Measurements from ENCODE around the gene EIF2S1.

EIF2S1 gene

DNA sequence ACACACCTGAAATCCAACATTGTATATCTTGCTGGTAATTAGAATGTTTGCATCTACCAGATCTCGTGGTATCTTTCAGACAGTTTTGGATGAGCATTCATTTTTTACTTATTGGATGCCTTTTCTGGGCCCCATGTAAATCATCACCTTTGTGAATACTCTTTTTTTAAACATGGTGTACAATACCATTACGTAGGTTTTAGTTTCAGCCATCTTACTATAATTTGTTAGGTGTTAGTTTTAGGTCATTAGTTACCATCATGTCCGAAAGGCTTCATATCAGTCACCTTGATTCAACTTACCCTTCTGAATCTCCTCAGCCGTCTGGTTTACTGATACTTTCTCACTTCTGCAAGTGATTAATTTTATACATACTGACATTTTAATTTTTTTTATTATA is 5.3 kb downstream of the EIF2S1 start:
- Histone ChIP-seq H3K79me2 (ENCODE audit: control insufficient read depth, insufficient read depth, low read length) (peaks cover 29% of the 10 kb centered on the region), H3K4ac (ENCODE audit: low read depth, low read length) (no peak overlapping the region), H3K4me3 (ENCODE audit: low read length) (no peak overlapping the region), H2BK5ac (ENCODE audit: low read length) (no peak overlapping the region), H3K56ac (ENCODE audit: low read length) (no peak overlapping the region), H4K8ac (ENCODE audit: low read depth, low read length) (no peak overlapping the region), H3K36me3 (ENCODE audit: control insufficient read depth, insufficient read depth, low read length) (peaks cover 5% of the 10 kb centered on the region), H3K27me3 (ENCODE audit: insufficient read depth, low read length, poor library complexity) (no peaks in the 10 kb centered on the region), H2AK5ac (ENCODE audit: low read length) (no peak overlapping the region), H3K4me1 (ENCODE audit: control insufficient read depth, low read depth, low read length) (no peaks in the 10 kb centered on the region), H2BK15ac (replicated peaks; ENCODE audit: low read depth) (no peak overlapping the region), H3K18ac (ENCODE audit: low read length) (no peak overlapping the region), H3K79me1 (ENCODE audit: low read length) (peaks cover 7% of the 10 kb centered on the region), H2BK120ac (ENCODE audit: low read depth, low read length) (no peak overlapping the region), H4K5ac (ENCODE audit: low read length) (no peak overlapping the region), H3K4me2 (ENCODE audit: low read length) (no peak overlapping the region), H3K9ac (ENCODE audit: low read length) (no peak overlapping the region), H3K27ac (ENCODE audit: low read depth, low read length) (no peak overlapping the region), H3K23ac (ENCODE audit: low read length) (no peak overlapping the region)
- DNase-seq, result no peak
- WGBS (ENCODE audit: extremely low coverage, insufficient coverage, low lambda C conversion rate), result no CpG with 5 or more reads among the region's 4 CpGs

- no peak overlapping the region for H3K27ac ChIP-seq (ENCODE audit: low read depth, low read length)
- H2AK5ac ChIP-seq (ENCODE audit: low read length), result no peak overlapping the region
- no CpG with 5 or more reads among the region's 5 CpGs for WGBS (ENCODE audit: extremely low coverage, insufficient coverage, low lambda C conversion rate)
- H4K8ac ChIP-seq (ENCODE audit: low read depth, low read length), result no peak overlapping the region
- peaks cover 8% of the 10 kb centered on the region for H3K36me3 ChIP-seq (ENCODE audit: control insufficient read depth, insufficient read depth, low read length)
- no peak overlapping the region for H3K18ac ChIP-seq (ENCODE audit: low read length)
- H3K27me3 ChIP-seq (ENCODE audit: insufficient read depth, low read length, poor library complexity), result no peaks in the 10 kb centered on the region
- H2BK5ac ChIP-seq (ENCODE audit: low read length), result no peak overlapping the region
- no peak overlapping the region for H3K4me3 ChIP-seq (ENCODE audit: low read length)
- H3K4ac ChIP-seq (ENCODE audit: low read depth, low read length), result no peak overlapping the region
- no peak overlapping the region for H4K5ac ChIP-seq (ENCODE audit: low read length)
- peaks cover 5% of the 10 kb centered on the region for H3K79me1 ChIP-seq (ENCODE audit: low read length)
- no peaks in the 10 kb centered on the region for H3K79me2 ChIP-seq (ENCODE audit: control insufficient read depth, insufficient read depth, low read length)
- H3K56ac ChIP-seq (ENCODE audit: low read length), result no peak overlapping the region
- no peak overlapping the region for H3K9ac ChIP-seq (ENCODE audit: low read length)
- DNase-seq, result no peak
- no peak overlapping the region for H2BK120ac ChIP-seq (ENCODE audit: low read depth, low read length)
- no peak overlapping the region for H3K4me2 ChIP-seq (ENCODE audit: low read length)
- no peaks in the 10 kb centered on the region for H3K4me1 ChIP-seq (ENCODE audit: control insufficient read depth, low read depth, low read length)
- H2BK15ac ChIP-seq (replicated peaks; ENCODE audit: low read depth), result no peak overlapping the region
- no peak overlapping the region for H3K23ac ChIP-seq (ENCODE audit: low read length)
These were observed 10.7 kb downstream of the EIF2S1 start for GRCh38 chr14:67370830-67371229.

DNA sequence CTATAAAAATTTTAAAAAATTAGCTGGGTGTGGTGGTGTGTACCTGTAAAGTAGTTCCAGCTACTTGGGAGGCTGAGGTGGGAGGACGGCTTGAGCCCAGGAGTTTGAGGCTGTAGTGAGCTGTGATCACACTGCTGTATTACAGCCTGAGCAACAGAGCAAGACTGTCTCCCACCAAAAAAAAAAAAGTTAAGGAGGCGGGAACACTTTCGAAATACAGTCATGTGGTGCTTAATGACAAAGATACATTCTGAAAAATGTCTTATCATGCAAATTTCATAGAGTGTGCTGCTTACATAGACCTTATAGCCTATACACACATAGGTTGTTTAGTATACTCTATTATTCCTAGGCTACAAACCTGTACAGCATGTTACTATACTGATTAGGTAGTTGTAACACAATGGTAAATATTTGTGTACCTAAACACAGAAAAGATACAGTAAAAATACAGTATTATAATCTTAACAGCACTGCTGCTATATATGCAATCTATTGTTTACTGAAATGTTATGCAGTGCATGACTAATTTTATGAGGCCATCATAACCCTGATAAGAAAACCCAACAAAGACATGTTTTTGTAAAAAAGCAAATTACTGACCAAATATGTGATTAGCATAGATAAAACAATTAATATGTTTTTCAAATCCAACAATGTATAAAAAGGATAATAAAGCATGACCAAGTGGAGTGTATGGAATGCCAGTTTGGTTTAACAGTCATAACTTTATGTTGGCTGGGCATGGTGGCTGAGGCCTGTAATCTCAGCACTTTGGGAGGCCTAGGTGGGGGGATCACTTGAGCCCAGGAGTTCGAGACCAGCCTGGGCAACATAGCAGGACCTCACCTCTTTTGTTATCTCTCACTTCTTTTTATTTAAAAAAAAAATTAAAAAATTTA is 11.4 kb downstream of the EIF2S1 start:
- no peak for DNase-seq
- H2BK120ac ChIP-seq (ENCODE audit: low read depth, low read length), result no peak overlapping the region
- H2AK5ac ChIP-seq (ENCODE audit: low read length), result no peak overlapping the region
- H3K56ac ChIP-seq (ENCODE audit: low read length), result no peak overlapping the region
- WGBS (ENCODE audit: extremely low coverage, insufficient coverage, low lambda C conversion rate), result no CpG with 5 or more reads among the region's 4 CpGs
- no peaks in the 10 kb centered on the region for H3K4me1 ChIP-seq (ENCODE audit: control insufficient read depth, low read depth, low read length)
- no peak overlapping the region for H3K9ac ChIP-seq (ENCODE audit: low read length)
- H4K5ac ChIP-seq (ENCODE audit: low read length), result no peak overlapping the region
- H2BK5ac ChIP-seq (ENCODE audit: low read length), result no peak overlapping the region
- no peak overlapping the region for H3K27ac ChIP-seq (ENCODE audit: low read depth, low read length)
- peaks cover 10% of the 10 kb centered on the region for H3K36me3 ChIP-seq (ENCODE audit: control insufficient read depth, insufficient read depth, low read length)
- H3K4ac ChIP-seq (ENCODE audit: low read depth, low read length), result no peak overlapping the region
- H4K8ac ChIP-seq (ENCODE audit: low read depth, low read length), result no peak overlapping the region
- H3K4me2 ChIP-seq (ENCODE audit: low read length), result no peak overlapping the region
- peaks cover 5% of the 10 kb centered on the region for H3K79me1 ChIP-seq (ENCODE audit: low read length)
- no peak overlapping the region for H2BK15ac ChIP-seq (replicated peaks; ENCODE audit: low read depth)
- H3K23ac ChIP-seq (ENCODE audit: low read length), result no peak overlapping the region
- H3K27me3 ChIP-seq (ENCODE audit: insufficient read depth, low read length, poor library complexity), result no peaks in the 10 kb centered on the region
- no peaks in the 10 kb centered on the region for H3K79me2 ChIP-seq (ENCODE audit: control insufficient read depth, insufficient read depth, low read length)
- H3K18ac ChIP-seq (ENCODE audit: low read length), result no peak overlapping the region
- H3K4me3 ChIP-seq (ENCODE audit: low read length), result no peak overlapping the region

- no peaks in the 10 kb centered on the region for H3K27me3 ChIP-seq (ENCODE audit: insufficient read depth, low read length, poor library complexity)
- no peak overlapping the region for H4K8ac ChIP-seq (ENCODE audit: low read depth, low read length)
- no peaks in the 10 kb centered on the region for H3K79me2 ChIP-seq (ENCODE audit: control insufficient read depth, insufficient read depth, low read length)
- H2BK5ac ChIP-seq (ENCODE audit: low read length), result no peak overlapping the region
- no peak overlapping the region for H3K56ac ChIP-seq (ENCODE audit: low read length)
- H3K23ac ChIP-seq (ENCODE audit: low read length), result no peak overlapping the region
- peaks cover 13% of the 10 kb centered on the region for H3K36me3 ChIP-seq (ENCODE audit: control insufficient read depth, insufficient read depth, low read length)
- no peak overlapping the region for H3K4me3 ChIP-seq (ENCODE audit: low read length)
- no peak overlapping the region for H3K9ac ChIP-seq (ENCODE audit: low read length)
- H3K4me1 ChIP-seq (ENCODE audit: control insufficient read depth, low read depth, low read length), result no peaks in the 10 kb centered on the region
- H4K5ac ChIP-seq (ENCODE audit: low read length), result no peak overlapping the region
- WGBS (ENCODE audit: extremely low coverage, insufficient coverage, low lambda C conversion rate), result no CpG with 5 or more reads among the region's 1 CpG
- H2BK120ac ChIP-seq (ENCODE audit: low read depth, low read length), result no peak overlapping the region
- DNase-seq, result no peak
- no peak overlapping the region for H3K4ac ChIP-seq (ENCODE audit: low read depth, low read length)
- H2AK5ac ChIP-seq (ENCODE audit: low read length), result no peak overlapping the region
- H3K18ac ChIP-seq (ENCODE audit: low read length), result no peak overlapping the region
- H3K4me2 ChIP-seq (ENCODE audit: low read length), result no peak overlapping the region
- peaks cover 5% of the 10 kb centered on the region for H3K79me1 ChIP-seq (ENCODE audit: low read length)
- no peak overlapping the region for H2BK15ac ChIP-seq (replicated peaks; ENCODE audit: low read depth)
- H3K27ac ChIP-seq (ENCODE audit: low read depth, low read length), result no peak overlapping the region
These were observed 12.7 kb downstream of the EIF2S1 start for GRCh38 chr14:67372833-67373232.

DNA sequence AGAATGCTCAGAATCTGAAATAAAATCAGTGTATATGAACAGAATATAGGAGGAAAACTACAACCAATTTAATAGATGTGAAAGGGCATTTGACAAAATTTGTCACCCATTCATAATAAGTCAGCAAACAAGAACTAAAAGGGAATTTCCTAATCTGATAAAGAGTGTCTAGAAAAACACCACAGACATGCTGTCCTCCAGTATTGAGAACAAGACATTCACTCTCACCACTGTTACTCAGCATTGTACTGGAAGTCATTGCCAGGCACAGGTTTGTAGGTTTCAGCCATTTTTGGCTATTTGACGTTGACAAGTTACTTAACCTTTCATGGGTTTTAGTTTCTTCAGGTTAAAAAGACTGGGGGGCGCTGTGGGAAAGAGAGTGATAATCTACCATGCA is 13.2 kb downstream of the EIF2S1 start:
- no CpG with 5 or more reads among the region's 2 CpGs for WGBS (ENCODE audit: extremely low coverage, insufficient coverage, low lambda C conversion rate)
- H3K4me2 ChIP-seq (ENCODE audit: low read length), result no peak overlapping the region
- H3K4ac ChIP-seq (ENCODE audit: low read depth, low read length), result no peak overlapping the region
- H3K79me2 ChIP-seq (ENCODE audit: control insufficient read depth, insufficient read depth, low read length), result no peaks in the 10 kb centered on the region
- no peaks in the 10 kb centered on the region for H3K27me3 ChIP-seq (ENCODE audit: insufficient read depth, low read length, poor library complexity)
- H3K79me1 ChIP-seq (ENCODE audit: low read length), result peaks cover 2% of the 10 kb centered on the region
- H4K8ac ChIP-seq (ENCODE audit: low read depth, low read length), result no peak overlapping the region
- DNase-seq, result no peak
- H2BK120ac ChIP-seq (ENCODE audit: low read depth, low read length), result no peak overlapping the region
- H3K27ac ChIP-seq (ENCODE audit: low read depth, low read length), result no peak overlapping the region
- no peak overlapping the region for H3K4me3 ChIP-seq (ENCODE audit: low read length)
- H3K56ac ChIP-seq (ENCODE audit: low read length), result no peak overlapping the region
- no peak overlapping the region for H2BK15ac ChIP-seq (replicated peaks; ENCODE audit: low read depth)
- no peak overlapping the region for H3K9ac ChIP-seq (ENCODE audit: low read length)
- H2AK5ac ChIP-seq (ENCODE audit: low read length), result no peak overlapping the region
- H3K36me3 ChIP-seq (ENCODE audit: control insufficient read depth, insufficient read depth, low read length), result peaks cover 10% of the 10 kb centered on the region
- no peak overlapping the region for H4K5ac ChIP-seq (ENCODE audit: low read length)
- no peak overlapping the region for H3K18ac ChIP-seq (ENCODE audit: low read length)
- no peak overlapping the region for H3K23ac ChIP-seq (ENCODE audit: low read length)
- no peak overlapping the region for H2BK5ac ChIP-seq (ENCODE audit: low read length)
- no peaks in the 10 kb centered on the region for H3K4me1 ChIP-seq (ENCODE audit: control insufficient read depth, low read depth, low read length)

DNA sequence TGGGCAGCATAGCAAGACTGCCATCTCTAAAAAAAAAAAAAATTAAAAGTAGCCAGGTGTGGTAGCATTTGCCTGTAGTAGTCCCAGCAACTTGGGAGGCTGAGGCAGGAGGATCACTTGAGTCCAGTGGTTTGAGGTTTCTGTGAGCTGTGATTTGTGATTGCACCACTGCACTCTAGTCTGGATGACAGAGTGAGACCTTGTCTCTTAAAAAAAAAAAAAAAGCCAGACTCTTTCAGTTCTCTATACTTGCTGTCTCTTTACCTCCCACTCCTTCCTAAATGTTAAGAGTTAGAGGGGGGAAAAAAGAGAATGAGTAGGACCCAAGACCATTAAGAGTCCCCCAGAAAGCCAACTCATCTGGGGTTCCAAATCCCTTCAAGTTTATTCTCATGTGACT is 17.8 kb downstream of the EIF2S1 start:
- DNase-seq, result no peak
- Histone ChIP-seq H4K5ac (ENCODE audit: low read length) (no peak overlapping the region), H3K79me1 (ENCODE audit: low read length) (peaks cover 2% of the 10 kb centered on the region), H3K4me1 (ENCODE audit: control insufficient read depth, low read depth, low read length) (no peaks in the 10 kb centered on the region), H3K4ac (ENCODE audit: low read depth, low read length) (no peak overlapping the region), H2AK5ac (ENCODE audit: low read length) (no peak overlapping the region), H3K27ac (ENCODE audit: low read depth, low read length) (no peak overlapping the region), H3K18ac (ENCODE audit: low read length) (no peak overlapping the region), H3K23ac (ENCODE audit: low read length) (no peak overlapping the region), H3K27me3 (ENCODE audit: insufficient read depth, low read length, poor library complexity) (no peaks in the 10 kb centered on the region), H3K4me3 (ENCODE audit: low read length) (no peak overlapping the region), H3K79me2 (ENCODE audit: control insufficient read depth, insufficient read depth, low read length) (no peaks in the 10 kb centered on the region), H3K4me2 (ENCODE audit: low read length) (no peak overlapping the region), H3K36me3 (ENCODE audit: control insufficient read depth, insufficient read depth, low read length) (peaks cover 6% of the 10 kb centered on the region), H4K8ac (ENCODE audit: low read depth, low read length) (no peak overlapping the region), H2BK5ac (ENCODE audit: low read length) (no peak overlapping the region), H2BK15ac (replicated peaks; ENCODE audit: low read depth) (no peak overlapping the region), H2BK120ac (ENCODE audit: low read depth, low read length) (no peak overlapping the region), H3K9ac (ENCODE audit: low read length) (no peak overlapping the region), H3K56ac (ENCODE audit: low read length) (no peak overlapping the region)

Measured in mesendoderm (in vitro differentiated cells).